IPS DF 6.9 (cell line): ENCODE results near the gene SPACDR.

Experiments used
- DNase-seq: peaks from one replicate; pipeline ENCODE4 v3.0.0-alpha.2; 2013; ENCODE audit warnings: low read depth, low spot score
- H3K27ac ChIP-seq: one replicate; pipeline ENCODE4 v1.5.1; 2013; ENCODE audit warnings: low read length, control low read depth
- H3K27me3 ChIP-seq: 2 replicates; pipeline ENCODE4 v1.6.1; 2013; ENCODE audit warnings: mild to moderate bottlenecking, low read length; ENCODE audit not compliant: control insufficient read depth, insufficient read depth
- H3K36me3 ChIP-seq: 2 replicates; pipeline ENCODE4 v1.6.1; 2013; ENCODE audit warnings: low read length; ENCODE audit not compliant: control insufficient read depth, insufficient read depth
- H3K4me1 ChIP-seq: 2 replicates; pipeline ENCODE4 v1.6.1; 2013; ENCODE audit warnings: low read length; ENCODE audit not compliant: control insufficient read depth, insufficient read depth
- H3K4me3 ChIP-seq: 2 replicates; pipeline ENCODE4 v1.5.1; 2013; ENCODE audit warnings: mild to moderate bottlenecking, low read length
- H3K9me3 ChIP-seq: 2 replicates; pipeline ENCODE4 v1.6.1; 2013; ENCODE audit warnings: low read length, inconsistent platforms; ENCODE audit not compliant: control insufficient read depth, insufficient read depth
- WGBS: extraction: QIAGEN DNeasy Blood & Tissue Kit; methylation state at CpG from one replicate; pipeline ENCODE4 v1.1.7; 2013; ENCODE audit warnings: mixed read lengths, missing lambda C conversion rate; ENCODE audit not compliant: insufficient read length, insufficient coverage; 5-methylcytosine and 5-hydroxymethylcytosine counted together

The SPACDR gene

GRCh38 chr7:100411101-100411500 is 53.0 kb downstream of the SPACDR start:
- H3K4me3 ChIP-seq: no peak overlapping the region
- no peak for DNase-seq
- H3K27ac ChIP-seq: no peak overlapping the region
- H3K36me3 ChIP-seq: no peaks in the 10 kb centered on the region
- H3K9me3 ChIP-seq: no peaks in the 10 kb centered on the region; the same call in 1 of the 2 replicates
- H3K27me3 ChIP-seq: no peaks in the 10 kb centered on the region; the same call in 1 of the 2 replicates
- WGBS: no CpG with 5 or more reads among the region's 6 CpGs
- no peaks in the 10 kb centered on the region; the same call in 1 of the 2 replicates for H3K4me1 ChIP-seq

- no peak overlapping the region for H3K4me3 ChIP-seq
- no peaks in the 10 kb centered on the region; the same call in 1 of the 2 replicates for H3K4me1 ChIP-seq
- no peaks in the 10 kb centered on the region for H3K36me3 ChIP-seq
- H3K27ac ChIP-seq: no peak overlapping the region
- DNase-seq: no peak
- no peaks in the 10 kb centered on the region; the same call in 1 of the 2 replicates for H3K9me3 ChIP-seq
- H3K27me3 ChIP-seq: no peaks in the 10 kb centered on the region; the same call in 1 of the 2 replicates
- no CpG with 5 or more reads among the region's 12 CpGs for WGBS
Measured at GRCh38 chr7:100407285-100408180, 56.5 kb downstream of the SPACDR start.

- H3K9me3 ChIP-seq: no peaks in the 10 kb centered on the region; the same call in 1 of the 2 replicates
- H3K27ac ChIP-seq: no peak overlapping the region
- H3K27me3 ChIP-seq: no peaks in the 10 kb centered on the region; the same call in 1 of the 2 replicates
- no peak overlapping the region for H3K4me3 ChIP-seq
- H3K4me1 ChIP-seq: no peaks in the 10 kb centered on the region; the same call in 1 of the 2 replicates
- no peaks in the 10 kb centered on the region for H3K36me3 ChIP-seq
- DNase-seq: no peak
- no CpG with 5 or more reads among the region's 6 CpGs for WGBS
Measured at GRCh38 chr7:100406767-100407166, 57.3 kb downstream of the SPACDR start.
